Stimulated activated CD8-positive, alpha-beta memory T cell treated with anti-CD3 and anti-CD28 coated beads, Interleukin-4, amount 100 ng/mL, for 1 hour (primary cell): Measurements from ENCODE around the gene DDX42.
"Not testable (repeated sequence)": the region's sequence is repeated elsewhere in the genome, so short reads cannot be mapped to it uniquely, and the experiment has no call there.

Experiments used
- DNase-seq, 2 donors: peaks; one replicate each; pipeline ENCODE4 v3.0.0-alpha.2; 2020; ENCODE audit warnings: low read depth in 2 of 2, low spot score in 1 of 2

DDX42 gene

DNA sequence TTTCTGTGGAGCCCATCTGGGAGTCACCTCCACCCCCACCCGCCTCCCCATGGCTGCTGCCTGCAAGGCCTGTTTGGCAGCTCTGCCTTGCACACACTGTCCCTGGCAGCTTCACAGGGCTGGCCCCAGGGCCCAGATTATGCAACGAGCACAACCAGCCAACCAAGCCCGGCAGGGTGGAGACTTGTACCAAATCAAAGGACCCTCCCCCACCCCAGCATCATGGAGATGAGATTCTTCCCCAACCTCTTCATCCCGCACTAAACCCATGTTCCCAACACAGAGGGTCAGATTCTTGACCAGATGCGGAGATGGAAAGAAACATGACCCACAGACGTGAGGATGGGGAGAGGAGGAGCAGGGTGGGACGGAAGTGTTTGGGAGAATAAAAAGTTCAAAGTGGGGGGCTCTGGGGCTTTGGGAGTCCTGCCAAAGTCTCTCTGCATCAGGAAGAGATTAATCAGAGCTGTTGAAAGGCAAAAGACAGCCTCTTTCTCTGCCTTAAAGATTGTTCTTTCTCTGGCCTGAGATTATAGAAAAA, 64.7 kb downstream of the DDX42 start:
- DNase-seq, result no peak

DNA sequence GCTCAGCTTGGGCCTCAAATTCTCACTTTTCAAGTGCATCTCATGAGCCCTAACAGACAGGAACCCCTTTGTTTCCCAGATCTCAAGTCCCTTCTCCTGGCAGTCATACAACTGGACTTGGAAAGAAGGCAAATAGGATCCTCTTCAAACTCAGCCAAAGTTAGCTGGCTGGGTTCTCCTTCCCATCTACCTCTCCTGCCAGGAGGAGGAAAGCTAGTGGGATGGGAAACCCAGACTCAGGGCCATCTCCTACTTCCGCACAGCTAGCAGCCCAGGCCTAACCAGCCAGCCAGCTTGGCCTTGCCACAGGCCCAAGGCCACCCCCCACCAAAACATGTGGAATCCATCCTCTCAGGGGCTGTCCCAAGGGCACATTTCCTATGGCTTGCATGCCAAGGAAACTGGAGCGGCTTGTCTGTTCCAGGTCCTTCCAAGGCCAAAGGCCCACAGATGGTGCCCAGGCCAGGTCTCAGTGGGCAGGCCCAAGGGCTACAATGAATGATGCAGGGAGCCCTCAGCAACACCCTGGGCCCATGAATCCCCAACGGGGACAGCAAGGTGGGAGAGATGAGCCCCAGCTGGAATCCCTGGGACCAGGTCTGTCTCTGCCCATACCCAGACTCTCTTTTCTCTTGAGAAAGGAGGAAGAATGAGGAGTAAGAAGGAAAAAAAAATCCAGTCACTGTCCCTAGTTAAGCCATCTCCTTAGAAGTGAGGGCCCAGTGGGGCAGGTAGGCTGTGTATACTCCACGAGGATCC, 66.8 kb downstream of the DDX42 start:
- no peak for DNase-seq

DNA sequence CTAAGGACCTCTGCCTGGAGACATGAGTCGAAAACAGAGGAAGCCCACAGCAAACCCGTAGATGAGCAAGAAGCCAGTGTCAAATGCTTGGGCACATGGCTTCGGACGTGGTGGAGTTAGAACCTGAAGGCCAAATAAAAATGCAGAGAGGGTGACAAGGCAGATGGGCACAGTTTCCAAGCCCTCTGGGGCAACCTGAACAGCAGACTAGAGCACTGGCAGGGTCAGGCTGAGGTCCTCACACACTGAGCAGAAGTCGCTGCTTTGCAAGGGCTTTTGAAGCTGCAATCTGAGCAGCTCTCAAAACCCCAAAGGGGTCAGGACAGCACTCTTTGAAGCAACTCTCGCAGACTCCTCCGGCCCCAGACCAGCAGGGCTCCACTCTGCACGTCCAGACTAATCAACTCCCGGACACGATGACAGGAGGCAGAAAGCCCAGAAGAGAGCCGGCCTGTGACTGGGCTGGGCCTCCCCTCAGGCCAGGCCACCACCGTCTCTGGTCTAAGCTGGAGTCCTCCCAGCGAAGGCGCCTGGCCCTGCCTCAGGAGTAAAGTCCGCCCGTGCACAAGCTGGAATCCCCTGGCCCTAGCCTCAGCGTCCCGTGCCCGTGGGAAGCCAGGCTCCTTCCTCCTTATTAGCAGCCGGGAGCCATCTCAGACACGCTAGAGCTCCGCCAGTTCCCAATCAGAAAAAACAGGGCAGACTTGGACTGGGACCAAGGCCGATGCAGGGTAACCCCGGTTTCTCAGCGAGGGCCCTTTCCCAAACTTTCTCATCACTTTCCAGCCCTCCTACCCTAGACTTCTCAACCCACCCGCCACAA, 67.6 kb downstream of the DDX42 start:
- no peak for DNase-seq

DNA sequence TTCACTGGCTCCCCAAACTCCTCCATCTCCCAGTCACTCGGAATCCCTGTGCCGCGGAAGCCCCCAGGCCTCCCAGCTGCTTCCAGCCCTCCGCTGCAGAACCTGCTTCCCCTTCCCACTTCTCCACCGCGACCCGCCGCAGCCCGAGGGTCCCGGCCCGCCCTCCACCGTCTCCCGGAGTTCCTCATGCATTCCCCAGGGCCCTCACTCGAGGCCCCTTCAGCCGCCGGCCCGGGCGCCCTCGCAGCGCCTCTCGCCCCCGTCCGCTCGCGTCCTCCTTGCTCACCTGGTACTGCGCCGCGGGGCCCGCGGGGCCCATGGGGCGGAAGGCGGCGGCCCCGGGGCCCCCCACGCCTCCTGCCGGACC, 68.2 kb downstream of the DDX42 start:
- no peak for DNase-seq

DNA sequence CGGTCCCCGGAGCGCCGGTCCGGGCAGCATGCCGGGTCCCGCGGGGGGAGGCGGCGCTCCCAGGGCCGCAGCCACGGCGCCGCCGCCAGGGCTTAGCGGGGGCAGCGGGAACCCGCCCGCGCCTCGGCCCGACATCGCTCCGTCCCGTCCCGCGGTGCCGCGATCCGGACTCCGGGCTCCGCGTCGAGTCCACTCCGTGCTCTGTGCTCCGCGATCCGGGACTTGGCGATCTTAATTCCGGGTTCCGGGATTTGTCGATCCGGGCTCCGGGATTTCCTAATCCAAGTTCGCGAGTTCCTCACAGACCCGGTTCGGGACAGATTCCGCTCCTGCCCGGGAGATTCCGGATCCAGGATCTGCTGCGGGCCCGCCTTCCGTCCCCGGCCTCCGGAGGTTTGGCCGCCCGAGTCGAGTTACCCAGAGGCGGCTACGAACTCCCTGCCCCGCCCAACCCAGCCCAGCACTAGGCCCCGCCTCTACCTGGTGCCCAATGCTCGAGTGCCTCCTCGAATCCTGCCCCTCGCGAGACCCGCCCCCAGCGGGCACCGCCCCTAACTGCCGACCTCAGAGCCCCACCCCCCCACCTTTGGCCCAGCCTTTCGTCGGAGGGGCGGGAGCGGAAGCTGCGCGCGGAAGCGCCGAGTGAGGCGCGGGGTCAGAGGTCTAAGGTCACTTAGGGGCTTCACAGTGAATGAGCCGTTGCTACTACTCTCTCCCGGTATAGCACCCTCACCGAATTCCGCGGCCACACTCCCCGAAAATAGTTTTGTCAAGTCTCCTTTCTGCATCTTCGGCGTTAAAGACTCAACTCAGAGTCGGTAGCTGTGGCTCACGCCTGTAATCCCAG, 68.8 kb downstream of the DDX42 start, which contains the start of gene SMARCD2:
Gene SMARCD2, minus strand, starts transcription at position 146 of the 847 bp plus-strand sequence. Its CDS starts 11 bp downstream, at position 135.
- DNase-seq, result peak; percentile 97 to 99

DNA sequence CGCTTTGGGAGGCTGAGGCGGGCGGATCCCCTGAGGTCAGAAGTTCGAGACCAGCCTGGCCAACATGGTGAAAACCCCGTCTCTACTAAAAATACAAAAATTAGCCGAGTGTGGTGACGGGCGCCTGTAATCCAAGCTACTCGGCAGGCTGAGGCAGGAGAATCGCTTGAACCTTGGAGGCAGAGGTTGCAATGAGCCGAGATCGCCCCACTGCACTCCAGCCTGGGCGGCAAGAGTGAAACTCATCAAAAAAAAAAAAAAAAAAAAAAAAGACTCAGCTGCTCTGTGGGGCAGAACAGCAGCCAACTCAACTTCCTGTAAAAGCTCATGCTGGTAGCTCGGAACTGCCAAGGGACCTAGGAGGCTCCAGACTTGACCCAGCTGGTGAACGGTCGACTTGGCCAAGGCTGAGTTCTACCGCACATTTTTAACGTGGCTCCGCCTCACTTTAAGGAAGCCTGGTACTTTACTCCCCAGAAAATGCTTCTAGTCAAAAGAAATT, 69.5 kb downstream of the DDX42 start:
- not testable (repeated sequence) for DNase-seq

DNA sequence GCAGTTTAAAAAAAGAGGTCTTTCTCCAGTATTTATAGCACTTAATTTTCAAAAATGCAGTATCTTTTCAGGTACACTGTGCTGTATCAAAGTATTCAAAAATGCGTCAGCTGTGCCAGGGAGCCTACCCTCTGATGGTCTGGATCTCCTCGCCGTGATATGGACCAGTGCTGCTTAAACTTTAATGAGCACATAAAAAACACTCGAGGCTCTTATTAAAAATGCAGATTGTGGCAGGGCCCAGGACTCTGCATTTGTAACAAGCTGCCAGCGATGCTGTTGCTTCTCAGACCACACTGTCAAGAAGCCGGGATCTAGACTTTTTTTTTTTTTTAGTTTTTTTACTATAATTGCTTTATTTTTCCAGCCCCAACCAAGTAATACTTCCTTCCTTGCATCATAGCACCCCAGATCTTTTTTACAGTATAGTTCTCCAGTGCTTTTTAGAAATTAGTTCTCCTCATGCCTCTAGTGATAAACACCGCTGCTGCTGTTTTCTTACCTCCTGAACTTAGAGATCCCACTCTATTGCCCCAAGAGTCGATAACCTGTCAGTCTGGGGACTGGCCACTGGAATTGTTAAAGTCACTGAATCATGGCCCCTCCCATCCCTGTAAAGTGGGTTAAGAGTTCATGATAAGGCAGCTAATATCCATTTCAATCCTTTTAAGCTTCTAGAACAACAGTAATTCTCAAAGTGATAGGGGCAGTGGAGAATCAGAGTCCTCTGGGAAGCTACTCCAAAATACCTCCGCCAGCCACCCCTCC, 70.1 kb downstream of the DDX42 start:
- DNase-seq, result no peak

DNA sequence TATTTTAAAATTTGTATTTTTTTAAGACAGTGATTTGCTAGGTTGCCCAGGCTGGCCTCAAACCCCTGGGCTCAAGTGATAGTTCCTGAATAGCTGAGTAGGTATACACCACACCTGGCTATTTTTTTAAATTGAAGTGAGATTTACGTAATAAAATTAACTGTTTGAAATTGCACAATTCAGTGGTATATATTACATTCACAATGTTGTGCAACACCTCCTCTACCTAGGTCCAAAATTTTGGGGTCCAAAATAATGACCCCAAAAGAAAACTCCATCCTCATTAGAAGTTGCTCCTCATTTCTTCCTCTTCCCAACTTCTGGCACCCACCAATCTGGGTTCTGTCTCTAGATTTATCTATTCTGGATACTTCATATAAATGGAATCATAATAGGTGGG, 71.5 kb downstream of the DDX42 start:
- no peak for DNase-seq

DNA sequence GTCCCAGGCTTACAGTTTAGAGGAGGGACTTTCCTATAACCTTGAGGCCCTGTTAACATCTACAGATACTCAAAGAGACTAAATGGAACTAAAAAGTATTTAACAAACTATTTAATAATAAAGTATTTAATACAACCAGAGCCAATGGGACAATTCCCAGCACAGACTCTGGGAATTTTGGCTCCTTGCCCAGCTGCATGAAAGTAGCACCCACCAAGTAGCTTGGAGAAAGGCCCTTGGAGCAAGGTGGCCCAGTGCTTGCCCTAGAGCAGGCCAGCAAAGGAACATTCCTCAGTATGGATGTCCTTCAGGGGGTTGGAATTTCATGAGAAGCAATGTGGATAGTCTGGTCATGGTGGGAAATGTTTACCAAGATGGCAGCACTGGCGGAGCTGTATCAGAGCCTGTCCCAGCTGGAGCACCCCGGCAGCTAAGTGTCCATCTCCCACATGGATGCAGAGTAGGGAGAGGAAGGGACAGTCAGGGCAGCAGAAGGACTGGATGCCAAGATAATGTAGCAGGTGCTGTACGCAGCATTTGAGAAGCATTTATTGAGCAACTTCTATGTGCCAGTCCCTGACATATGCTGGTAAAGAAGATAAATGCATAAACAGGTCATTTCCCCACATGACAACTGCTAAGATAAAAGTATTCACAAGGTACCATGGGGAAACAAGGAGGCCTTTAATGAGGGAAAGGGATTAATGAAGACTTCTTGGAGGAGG, 73.7 kb downstream of the DDX42 start:
- no peak for DNase-seq

DNA sequence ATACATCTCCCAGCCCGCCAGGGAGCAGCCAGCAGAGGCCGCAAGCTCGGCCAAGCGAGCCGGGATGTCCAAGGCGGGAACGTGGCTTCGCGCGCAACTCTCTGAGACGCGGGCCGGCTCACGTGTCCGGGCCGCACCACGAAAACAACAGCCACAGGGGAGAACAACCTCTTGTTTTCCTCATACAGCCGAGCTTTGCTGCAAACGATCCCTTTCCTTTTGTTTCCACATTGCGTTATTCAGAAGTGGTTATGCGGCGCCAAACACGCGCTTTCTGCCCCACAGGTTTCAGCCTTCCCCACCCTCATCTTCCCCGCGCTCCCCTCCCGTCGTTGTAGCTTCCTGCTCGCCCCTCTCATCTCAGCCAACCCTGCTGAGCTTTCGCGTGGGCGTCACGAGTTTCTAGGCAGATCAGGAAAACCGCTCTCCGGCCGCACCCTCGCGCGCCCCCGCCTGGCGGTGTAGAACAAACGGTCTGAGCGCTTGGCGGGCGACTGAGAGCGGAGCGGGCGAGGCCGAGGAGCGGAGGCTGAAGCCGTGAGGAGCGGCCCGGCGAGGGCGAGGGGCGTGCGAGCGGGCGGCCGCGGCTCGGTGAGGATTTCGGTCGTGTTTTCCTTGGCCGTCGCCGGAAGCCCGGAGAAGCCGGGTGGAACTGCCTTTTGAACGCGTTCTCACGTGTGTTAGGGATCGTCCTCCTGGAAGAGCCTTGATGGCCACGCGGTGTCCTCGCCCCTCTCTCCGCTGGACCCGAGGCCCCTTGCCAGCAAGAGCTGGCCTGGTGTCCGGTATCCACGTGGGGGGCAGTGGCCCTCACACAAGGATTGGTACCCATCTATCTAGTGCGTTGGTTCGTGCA, 75.1 kb downstream of the DDX42 start:
- DNase-seq, result peak; percentile 90 to 92

DNA sequence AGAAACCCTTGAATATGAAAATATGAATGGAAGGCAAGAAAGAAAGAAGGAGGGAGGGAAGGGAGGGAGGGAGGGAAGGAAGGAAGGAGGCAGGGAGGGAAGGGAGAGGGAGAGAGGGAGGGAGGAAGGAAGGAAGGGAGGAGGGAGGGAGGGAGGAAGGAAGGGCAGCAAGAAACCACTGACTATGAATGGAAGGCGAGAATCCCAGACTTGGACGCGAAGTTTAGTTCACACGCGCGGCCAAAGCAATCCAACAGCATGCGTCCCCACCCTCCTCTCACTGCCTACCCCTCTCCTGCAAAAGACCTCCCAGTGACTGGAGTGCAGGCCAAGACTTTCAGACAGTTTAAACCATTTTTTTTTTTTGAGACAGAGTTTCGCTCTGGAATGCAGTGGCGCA, 76.4 kb downstream of the DDX42 start:
- DNase-seq, result no peak

DNA sequence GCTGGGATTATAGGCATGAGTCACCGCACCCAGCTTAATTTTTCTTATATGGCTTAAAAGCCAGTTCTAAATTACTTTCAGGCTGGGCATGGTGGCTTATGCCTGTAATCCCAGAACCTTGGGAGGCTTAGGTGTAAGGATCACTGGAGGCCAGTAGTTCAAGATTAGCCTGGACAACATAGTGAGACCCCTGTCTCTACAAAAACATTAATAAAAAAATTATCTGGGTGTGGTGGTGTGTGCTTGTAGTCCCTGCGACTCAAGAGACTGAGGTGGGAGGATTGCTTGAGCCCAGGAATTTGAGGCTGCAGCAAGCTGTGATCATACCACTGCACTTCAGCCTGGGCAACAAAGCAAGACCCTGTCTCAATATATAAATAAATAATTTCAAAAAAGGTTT, 79.3 kb downstream of the DDX42 start:
- no peak for DNase-seq

DNA sequence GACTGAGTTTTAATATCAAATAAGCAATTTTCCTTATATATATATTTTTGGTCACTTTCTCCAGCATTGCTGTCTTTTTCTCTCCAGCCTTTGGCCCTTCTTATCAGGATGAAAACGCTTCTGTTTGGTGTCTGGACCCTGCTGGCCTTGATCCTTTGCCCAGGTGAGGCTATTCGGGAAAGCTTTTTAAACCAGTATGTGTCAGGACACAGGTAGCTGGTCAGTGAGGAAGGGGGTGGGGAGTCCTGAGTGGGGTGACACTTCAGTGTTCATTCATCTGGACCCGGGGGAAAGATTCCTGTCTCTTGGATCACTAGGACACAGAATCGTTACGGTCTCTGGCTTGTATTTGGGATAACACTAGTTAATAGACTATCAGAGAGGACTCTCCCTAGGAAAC, 80.7 kb downstream of the DDX42 start:
- no peak for DNase-seq

DNA sequence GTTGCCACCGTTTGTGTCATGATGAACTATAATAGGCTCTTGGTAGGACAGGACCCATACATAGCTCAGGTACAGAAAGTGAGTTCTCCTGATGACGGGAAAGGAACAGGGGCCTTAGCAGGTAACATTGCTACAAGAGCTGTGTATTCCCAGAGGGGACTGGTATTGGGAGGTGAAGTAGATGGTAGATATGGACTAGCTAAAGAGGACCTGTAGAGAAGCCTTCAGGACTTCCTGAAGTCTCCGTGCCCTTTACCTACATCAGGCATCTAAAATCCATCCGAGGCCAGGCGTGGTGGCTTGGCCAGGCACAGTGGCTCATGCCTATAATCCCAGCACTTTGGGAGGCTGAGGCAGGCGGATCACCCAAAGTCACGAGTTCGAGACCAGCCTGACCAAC, 81.2 kb downstream of the DDX42 start:
- no peak for DNase-seq

DNA sequence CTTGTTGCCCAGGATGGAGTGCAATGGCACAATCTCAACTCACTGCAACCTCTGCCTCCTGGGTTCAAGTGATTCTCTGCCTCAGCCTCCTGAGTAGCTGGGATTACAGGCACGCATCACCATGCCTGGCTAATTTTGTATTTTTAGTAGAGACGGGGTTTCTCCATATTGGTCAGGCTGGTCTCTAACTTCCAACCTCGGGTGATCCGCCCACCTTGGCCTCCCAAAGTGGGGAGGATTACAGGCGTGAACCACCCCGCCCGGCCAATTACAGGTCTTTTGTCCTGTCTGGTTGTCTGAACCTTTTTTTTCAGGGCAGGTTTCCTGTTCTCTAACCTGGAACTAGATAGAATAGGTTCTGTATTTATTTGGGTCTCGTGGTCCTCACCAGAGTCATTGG, 82.5 kb downstream of the DDX42 start:
- not testable (repeated sequence) for DNase-seq

DNA sequence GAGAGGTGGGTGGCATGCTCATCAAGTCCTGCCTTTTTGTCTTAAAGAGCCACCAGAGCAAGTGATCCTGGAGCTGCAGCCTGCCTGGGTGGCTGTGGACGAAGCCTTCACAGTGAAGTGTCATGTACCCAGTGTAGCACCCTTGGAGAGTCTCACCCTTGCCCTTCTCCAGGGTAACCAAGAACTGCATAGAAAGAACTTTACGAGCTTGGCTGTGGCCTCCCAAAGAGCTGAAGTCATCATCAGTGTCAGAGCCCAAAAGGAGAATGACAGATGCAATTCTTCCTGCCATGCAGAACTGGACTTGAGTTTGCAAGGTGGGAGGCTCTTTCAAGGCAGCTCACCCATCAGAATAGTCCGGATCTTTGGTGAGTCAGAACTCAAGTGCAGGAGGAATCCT, 85.3 kb downstream of the DDX42 start:
- no peak for DNase-seq

DNA sequence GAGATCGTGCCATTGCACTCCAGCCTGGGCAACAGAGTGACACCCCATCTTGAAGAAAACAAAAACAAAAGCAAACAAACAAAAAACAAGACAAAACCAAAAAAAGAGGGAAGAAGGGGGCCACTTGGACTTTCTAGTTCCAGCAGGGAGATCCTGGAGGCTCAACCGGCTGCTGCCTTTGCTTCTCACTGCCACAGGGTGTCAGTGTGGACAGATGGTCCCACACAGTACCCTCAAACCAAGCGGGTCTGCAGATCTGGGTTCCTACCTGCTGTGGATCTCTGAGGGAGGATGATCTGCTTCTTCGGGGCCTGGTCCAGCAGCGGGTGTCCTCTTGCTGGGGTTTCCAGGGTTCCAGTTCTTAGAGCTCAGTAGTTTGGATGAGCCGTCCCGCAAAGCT, 92.7 kb downstream of the DDX42 start:
- DNase-seq, result not testable (repeated sequence)
